CD14-positive monocyte (primary cell): ENCODE measurements around the gene KRT2. TPM values are rescaled to one million over a fixed set of nuclear protein-coding genes. Genes with fewer than 3 reads are reported as not detected.

ENCODE experiments used
- DNase-seq, 3 donors: peaks; one replicate each; pipeline ENCODE4 v3.0.0-alpha.2; 2011 to 2022
- H2AFZ ChIP-seq: 2 replicates; pipeline ENCODE4 v1.6.0; 2012; ENCODE audit warnings: mild to moderate bottlenecking, low read depth, low read length, inconsistent platforms; ENCODE audit not compliant: insufficient read depth, poor library complexity, severe bottlenecking
- H3K27ac ChIP-seq, 2 donors: 1 replicate in 1 of 2; 2 replicates in 1 of 2; pipeline ENCODE4 v1.5.1; 2012 to 2013; ENCODE audit warnings: low read length in 2 of 2, control low read depth in 1 of 2, inconsistent platforms in 1 of 2, low read depth in 1 of 2, mild to moderate bottlenecking in 1 of 2
- H3K27me3 ChIP-seq, 2 donors: one replicate each; pipeline versions ENCODE4 v1.6.0 to v1.6.1; 2011 to 2013; ENCODE audit warnings: low read length in 2 of 2; ENCODE audit not compliant: control insufficient read depth in 2 of 2, insufficient read depth in 2 of 2
- H3K36me3 ChIP-seq, 2 donors: replicated peaks in 1 of 2; 1 replicate in 1 of 2; 2 replicates in 1 of 2; pipeline versions ENCODE4 v1.5.1 to v1.6.1; 2012 to 2013; ENCODE audit warnings: low read length in 2 of 2, control low read depth in 1 of 2, inconsistent platforms in 1 of 2, mild to moderate bottlenecking in 1 of 2; ENCODE audit not compliant: insufficient read depth in 2 of 2, control insufficient read depth in 1 of 2
- H3K4me1 ChIP-seq, 2 donors: 1 replicate in 1 of 2; 2 replicates in 1 of 2; pipeline versions ENCODE4 v1.5.1 to v1.6.1; 2012 to 2013; ENCODE audit warnings: low read length in 2 of 2, control low read depth in 1 of 2, inconsistent platforms in 1 of 2, mild to moderate bottlenecking in 1 of 2, moderate library complexity in 1 of 2; ENCODE audit not compliant: insufficient read depth in 2 of 2, control insufficient read depth in 1 of 2
- H3K4me2 ChIP-seq: replicated peaks from 2 replicates; pipeline ENCODE3; 2012; ENCODE audit warnings: low read length, moderate library complexity, mild to moderate bottlenecking; ENCODE audit not compliant: poor library complexity, severe bottlenecking; ENCODE audit errors: extremely low read depth
- H3K4me3 ChIP-seq, 3 experiments: fragments of 200-600 bp in 1 of 3; sonication (generic) in 1 of 3; replicated peaks in 1 of 3; 1 replicate in 2 of 3; 2 replicates in 1 of 3; pipeline ENCODE4 v1.5.1; 2011 to 2013; ENCODE audit warnings: low read length in 3 of 3, mild to moderate bottlenecking in 3 of 3, control low read depth in 2 of 3, low read depth in 2 of 3, inconsistent platforms in 1 of 3, moderate library complexity in 1 of 3
- H3K79me2 ChIP-seq: 2 replicates; pipeline ENCODE4 v1.6.0; 2012; ENCODE audit warnings: mild to moderate bottlenecking, control low read depth, inconsistent platforms, low read length, moderate library complexity; ENCODE audit not compliant: insufficient read depth
- H3K9ac ChIP-seq: 2 replicates; pipeline ENCODE4 v1.6.0; 2017; ENCODE audit warnings: low read length, mild to moderate bottlenecking; ENCODE audit not compliant: insufficient read depth, poor library complexity, severe bottlenecking
- H3K9me3 ChIP-seq, 2 donors: replicated peaks in 1 of 2; 1 replicate in 1 of 2; 2 replicates in 1 of 2; pipeline versions ENCODE4 v1.5.1 to v1.6.1; 2012 to 2013; ENCODE audit warnings: low read length in 2 of 2, control low read depth in 1 of 2; ENCODE audit not compliant: control insufficient read depth in 1 of 2, insufficient read depth in 1 of 2
- H4K20me1 ChIP-seq: 2 replicates; pipeline ENCODE4 v1.6.0; 2012; ENCODE audit warnings: mild to moderate bottlenecking, low read length, control low read depth, moderate library complexity; ENCODE audit not compliant: insufficient read depth
- H3K27ac Mint-ChIP-seq, 7 donors: one replicate each; pipeline ENCODE4 v1.8.0; 2020; ENCODE audit warnings: mild to moderate bottlenecking in 7 of 7, mixed read lengths in 7 of 7, moderate library complexity in 6 of 7, inconsistent platforms in 2 of 7
- H3K27me3 Mint-ChIP-seq, 3 donors: one replicate each; pipeline ENCODE4 v1.8.0; 2021 to 2022; ENCODE audit warnings: low read depth in 3 of 3, mild to moderate bottlenecking in 3 of 3, mixed read lengths in 3 of 3, moderate library complexity in 3 of 3, inconsistent platforms in 1 of 3
- H3K36me3 Mint-ChIP-seq, 2 donors: one replicate each; pipeline ENCODE4 v1.8.0; 2020; ENCODE audit warnings: mixed read lengths in 2 of 2, inconsistent platforms in 1 of 2, mild to moderate bottlenecking in 1 of 2
- H3K4me1 Mint-ChIP-seq: one replicate; pipeline ENCODE4 v1.8.0; 2020; ENCODE audit warnings: mild to moderate bottlenecking, mixed read lengths
- H3K4me3 Mint-ChIP-seq, 2 donors: one replicate each; pipeline ENCODE4 v1.8.0; 2020; ENCODE audit warnings: mild to moderate bottlenecking in 2 of 2, mixed read lengths in 2 of 2, moderate library complexity in 1 of 2
- H3K9me3 Mint-ChIP-seq, 7 donors: one replicate each; pipeline ENCODE4 v1.8.0; 2020 to 2022; ENCODE audit warnings: mixed read lengths in 7 of 7, mild to moderate bottlenecking in 6 of 7, moderate library complexity in 6 of 7, inconsistent platforms in 2 of 7
- WGBS: methylation state at CpG from one replicate; pipeline ENCODE4 v1.1.5; 2013; ENCODE audit warnings: missing lambda C conversion rate; ENCODE audit not compliant: insufficient coverage; 5-methylcytosine and 5-hydroxymethylcytosine counted together
- intact Hi-C, 2 donors: fragments of 100-400 bp; cut with micrococcal nuclease; formaldehyde crosslinking; loops; one replicate each; pipeline versions ENCODE4 v1.15.0 to v1.15.1; 2023
- polyA plus RNA-seq, 3 donors: library from polyadenylated mRNA; depleted of rRNA in 1 of 3; unstranded in 2 of 3; stranded (reverse) in 1 of 3; fragments of 300-500 nt in 2 of 3; fragments of >200 nt in 1 of 3; fragmentation: Illumina TruSeq in 2 of 3; gene quantifications; 1 replicate in 2 of 3; 2 replicates in 1 of 3; pipeline ENCODE4 v1.2.3, GENCODE V29; 2012 to 2021
- TF ChIP-seq, protein P1 (sequence below): fragments of 200-600 bp; IDR thresholded peaks from one replicate; pipeline ENCODE4 v1.8.0; 2022; ENCODE audit warnings: antibody characterized with exemption, mild to moderate bottlenecking

The KRT2 gene
- polyA plus RNA-seq, 3 donors, result not detected

DNA sequence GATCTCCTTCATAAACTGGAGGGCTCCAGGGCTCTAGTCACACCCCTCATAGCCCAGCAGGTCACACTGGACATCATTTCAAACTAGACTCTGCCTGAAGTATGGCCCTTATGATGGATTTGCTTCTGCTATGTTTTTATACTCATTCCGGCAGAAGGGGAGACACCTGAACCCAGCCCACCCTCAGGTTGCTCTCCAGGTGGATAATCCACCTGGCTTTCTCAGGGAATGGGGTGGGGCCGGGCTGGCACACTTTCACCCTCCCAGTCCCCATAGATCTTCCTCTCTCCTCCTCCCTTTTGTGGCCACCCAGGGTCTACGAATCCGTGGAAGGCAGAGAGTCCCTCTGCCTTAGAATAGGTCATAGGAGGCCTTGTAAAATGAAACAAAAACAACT is 23.9 kb downstream of the KRT2 start:
- H3K9me3 ChIP-seq, result no peaks in the 10 kb centered on the region
- Mint-ChIP-seq H3K27ac (peak overlapping the region in 1 of 7 donors; percentile 16), H3K9me3 (no peaks in the 10 kb centered on the region), H3K36me3 (no peaks in the 10 kb centered on the region), H3K4me1 (peaks cover 5% of the 10 kb centered on the region), H3K4me3 (no peak overlapping the region), H3K27me3 (peaks cover 0 to 10% (median 3%) of the 10 kb centered on the region in 3 donors)
- no peaks in the 10 kb centered on the region for H3K27me3 ChIP-seq
- no CpG with 5 or more reads among the region's 4 CpGs for WGBS
- H3K4me3 ChIP-seq, result no peak overlapping the region
- no peak overlapping the region for H2AFZ ChIP-seq
- H4K20me1 ChIP-seq, result no peaks in the 10 kb centered on the region
- no peak overlapping the region for H3K9ac ChIP-seq
- no peak for DNase-seq
- H3K4me1 ChIP-seq, result no peaks in the 10 kb centered on the region
- no peak overlapping the region for H3K27ac ChIP-seq
- intact Hi-C loops, result no loop called here
- H3K4me2 ChIP-seq, result no peak overlapping the region
- H3K36me3 ChIP-seq, result no peaks in the 10 kb centered on the region
- no peaks in the 10 kb centered on the region for H3K79me2 ChIP-seq
- TF ChIP-seq, protein P1, sequence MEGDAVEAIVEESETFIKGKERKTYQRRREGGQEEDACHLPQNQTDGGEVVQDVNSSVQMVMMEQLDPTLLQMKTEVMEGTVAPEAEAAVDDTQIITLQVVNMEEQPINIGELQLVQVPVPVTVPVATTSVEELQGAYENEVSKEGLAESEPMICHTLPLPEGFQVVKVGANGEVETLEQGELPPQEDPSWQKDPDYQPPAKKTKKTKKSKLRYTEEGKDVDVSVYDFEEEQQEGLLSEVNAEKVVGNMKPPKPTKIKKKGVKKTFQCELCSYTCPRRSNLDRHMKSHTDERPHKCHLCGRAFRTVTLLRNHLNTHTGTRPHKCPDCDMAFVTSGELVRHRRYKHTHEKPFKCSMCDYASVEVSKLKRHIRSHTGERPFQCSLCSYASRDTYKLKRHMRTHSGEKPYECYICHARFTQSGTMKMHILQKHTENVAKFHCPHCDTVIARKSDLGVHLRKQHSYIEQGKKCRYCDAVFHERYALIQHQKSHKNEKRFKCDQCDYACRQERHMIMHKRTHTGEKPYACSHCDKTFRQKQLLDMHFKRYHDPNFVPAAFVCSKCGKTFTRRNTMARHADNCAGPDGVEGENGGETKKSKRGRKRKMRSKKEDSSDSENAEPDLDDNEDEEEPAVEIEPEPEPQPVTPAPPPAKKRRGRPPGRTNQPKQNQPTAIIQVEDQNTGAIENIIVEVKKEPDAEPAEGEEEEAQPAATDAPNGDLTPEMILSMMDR, result no peak

DNA sequence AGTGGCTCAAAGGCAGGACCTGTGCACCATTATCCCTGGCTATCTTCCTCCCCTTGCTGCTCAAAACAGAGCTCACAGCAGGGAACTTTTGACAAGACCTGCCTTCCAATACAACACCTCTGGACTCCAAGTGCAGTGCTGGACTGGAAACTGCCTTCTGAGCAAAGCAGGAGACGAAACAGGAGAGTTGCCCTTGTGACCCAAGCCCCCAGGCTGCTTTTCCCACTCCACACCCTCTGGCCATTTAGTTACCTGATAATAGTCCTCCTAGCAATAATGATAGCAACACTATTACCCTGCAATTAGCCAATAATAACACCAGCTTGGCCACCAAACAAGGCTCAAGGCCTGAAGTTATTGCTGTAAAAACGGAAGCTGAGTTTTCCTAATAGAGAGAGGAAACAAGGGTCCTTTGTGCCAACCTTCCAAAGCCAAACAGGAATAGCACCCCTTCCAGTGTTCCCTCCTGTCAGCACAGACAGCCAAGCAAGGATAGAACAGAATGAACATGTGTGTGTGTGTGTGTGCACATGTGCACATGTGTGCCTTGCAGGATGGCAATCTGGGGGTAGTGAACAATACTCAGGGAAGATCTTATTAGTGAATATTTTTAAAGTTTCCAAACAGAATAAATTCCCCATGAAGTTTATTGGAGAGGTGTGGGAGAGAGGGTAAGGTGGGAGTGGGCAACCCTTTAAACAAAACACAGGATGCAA is 24.5 kb downstream of the KRT2 start:
- no peaks in the 10 kb centered on the region for H3K79me2 ChIP-seq
- H3K27ac Mint-ChIP-seq, result no peak overlapping the region
- no peaks in the 10 kb centered on the region for H3K27me3 ChIP-seq
- no peaks in the 10 kb centered on the region for H3K36me3 ChIP-seq
- H3K4me2 ChIP-seq, result no peak overlapping the region
- H3K4me1 Mint-ChIP-seq, result peaks cover 4% of the 10 kb centered on the region
- H4K20me1 ChIP-seq, result no peaks in the 10 kb centered on the region
- no peak for DNase-seq
- H3K9ac ChIP-seq, result no peak overlapping the region
- 82% methylated on average over 1 of the region's 2 CpGs for whole genome bisulfite sequencing
- H3K36me3 Mint-ChIP-seq, result no peaks in the 10 kb centered on the region
- no peak overlapping the region for H2AFZ ChIP-seq
- intact Hi-C loops, result no loop called here
- H3K4me3 ChIP-seq, result no peak overlapping the region
- no peak overlapping the region for H3K27ac ChIP-seq
- no peaks in the 10 kb centered on the region for H3K9me3 ChIP-seq
- H3K4me1 ChIP-seq, result no peaks in the 10 kb centered on the region
- H3K4me3 Mint-ChIP-seq, result no peak overlapping the region
- TF ChIP-seq, protein P1, result no peak
- H3K9me3 Mint-ChIP-seq, result peaks cover 0 to 3% (median 0%) of the 10 kb centered on the region in 7 donors
- H3K27me3 Mint-ChIP-seq, result peaks cover 2 to 10% (median 3%) of the 10 kb centered on the region in 3 donors
